Lung microvascular endothelial cell (primary cell): ENCODE results near the gene DACH1. TPM values are rescaled to one million over a fixed set of nuclear protein-coding genes. Genes with fewer than 3 reads are reported as not detected.
"Not testable (repeated sequence)": the region's sequence is repeated elsewhere in the genome, so short reads cannot be mapped to it uniquely, and the experiment has no call there.

Experiments used
- DNase-seq, 2 donors: peaks; one replicate each; pipeline versions ENCODE4 v3.0.0 to v3.0.0-alpha.2; 2010; ENCODE audit warnings: low read depth in 2 of 2
- total RNA-seq: library from RNA; depleted of rRNA; stranded (reverse); fragments of >200 nt; gene quantifications from 2 replicates; pipeline ENCODE4 v1.2.1, GENCODE V29; 2014

DACH1 gene
- total RNA-seq: 0.20 and 0.44 TPM in 2 replicates

- peak in 1 of 2 donors; percentile 35 for DNase-seq
Measured at GRCh38 chr13:71867131-71867814, at the start of gene DACH1. Gene DACH1 (minus strand): TSS chr13:71867204.

GRCh38 chr13:71913717-71914116 lies 46.7 kb upstream of the DACH1 start:
- no peak for DNase-seq

GRCh38 chr13:71912524-71912923 lies 45.5 kb upstream of the DACH1 start:
- DNase-seq: no peak

GRCh38 chr13:71906448-71906847 lies 39.4 kb upstream of the DACH1 start:
- DNase-seq: no peak

GRCh38 chr13:71902676-71903075 lies 35.7 kb upstream of the DACH1 start:
- no peak for DNase-seq

GRCh38 chr13:71893506-71893905 lies 26.5 kb upstream of the DACH1 start:
- DNase-seq: not testable (repeated sequence)

GRCh38 chr13:71886880-71887279 lies 19.9 kb upstream of the DACH1 start:
- no peak for DNase-seq

- DNase-seq: no peak
Measured at GRCh38 chr13:71882120-71882519, 15.1 kb upstream of the DACH1 start.

GRCh38 chr13:71880753-71881541 lies 13.9 kb upstream of the DACH1 start:
- DNase-seq: no peak

- DNase-seq: no peak
Measured at GRCh38 chr13:71879808-71880344, 12.9 kb upstream of the DACH1 start.

- DNase-seq: peak in 1 of 2 donors; percentile 51
Measured at GRCh38 chr13:71879129-71879535, 12.1 kb upstream of the DACH1 start.

GRCh38 chr13:71877256-71877653 lies 10.3 kb upstream of the DACH1 start:
- DNase-seq: no peak

- DNase-seq: no peak
Measured at GRCh38 chr13:71876648-71877255, 9.7 kb upstream of the DACH1 start.

- no peak for DNase-seq
Measured at GRCh38 chr13:71875823-71876222, 8.8 kb upstream of the DACH1 start.

GRCh38 chr13:71874458-71874857 lies 7.5 kb upstream of the DACH1 start:
- no peak for DNase-seq

- DNase-seq: no peak
Measured at GRCh38 chr13:71873418-71874247, 6.6 kb upstream of the DACH1 start.

- DNase-seq: no peak
Measured at GRCh38 chr13:71871844-71872243, 4.8 kb upstream of the DACH1 start.

- no peak for DNase-seq
Measured at GRCh38 chr13:71871176-71871754, 4.3 kb upstream of the DACH1 start.

- no peak for DNase-seq
Measured at GRCh38 chr13:71870100-71870499, 3.1 kb upstream of the DACH1 start.

GRCh38 chr13:71869274-71869673 lies 2.3 kb upstream of the DACH1 start:
- no peak for DNase-seq
